CD4-positive, alpha-beta T cell treated with Interferon gamma for 1 hour (primary cell): ENCODE measurements around the gene GPR135.
"Not testable (repeated sequence)": the region's sequence is repeated elsewhere in the genome, so short reads cannot be mapped to it uniquely, and the experiment has no call there.

Source experiments
- DNase-seq: peaks from one replicate; pipeline ENCODE4 v3.0.0-alpha.2; 2020

GPR135 gene

GRCh38 chr14:59474172-59474571, 9.0 kb upstream of the GPR135 start:
- DNase-seq, result no peak

- peak; percentile 42 for DNase-seq
Measured at GRCh38 chr14:59464486-59465315, 479 bp downstream of the GPR135 start.

GRCh38 chr14:59463787-59464485, 1.2 kb downstream of the GPR135 start:
- no peak for DNase-seq

GRCh38 chr14:59461891-59462290, 3.3 kb downstream of the GPR135 start:
- DNase-seq, result no peak

- no peak for DNase-seq
Measured at GRCh38 chr14:59460378-59460777, 4.8 kb downstream of the GPR135 start.

GRCh38 chr14:59458486-59458885, 6.7 kb downstream of the GPR135 start:
- DNase-seq, result no peak

GRCh38 chr14:59455411-59455810, 9.8 kb downstream of the GPR135 start:
- DNase-seq, result no peak

- no peak for DNase-seq
Measured at GRCh38 chr14:59454139-59454538, 11.0 kb downstream of the GPR135 start.

- no peak for DNase-seq
Measured at GRCh38 chr14:59451849-59452248, 13.3 kb downstream of the GPR135 start.

GRCh38 chr14:59450716-59451115, 14.5 kb downstream of the GPR135 start:
- DNase-seq, result no peak

GRCh38 chr14:59448673-59449072, 16.5 kb downstream of the GPR135 start:
- not testable (repeated sequence) for DNase-seq

- DNase-seq, result no peak
Measured at GRCh38 chr14:59439256-59439965, 25.8 kb downstream of the GPR135 start.

GRCh38 chr14:59438195-59438647, 27.0 kb downstream of the GPR135 start:
- no peak for DNase-seq

- DNase-seq, result no peak
Measured at GRCh38 chr14:59435987-59436386, 29.2 kb downstream of the GPR135 start.

- DNase-seq, result no peak
Measured at GRCh38 chr14:59435101-59435500, 30.1 kb downstream of the GPR135 start.

GRCh38 chr14:59429790-59430189, 35.4 kb downstream of the GPR135 start:
- no peak for DNase-seq

GRCh38 chr14:59428581-59429012, 36.6 kb downstream of the GPR135 start:
- no peak for DNase-seq

GRCh38 chr14:59427653-59428580, 37.3 kb downstream of the GPR135 start:
- no peak for DNase-seq

GRCh38 chr14:59425322-59425935, 39.8 kb downstream of the GPR135 start:
- no peak for DNase-seq

GRCh38 chr14:59424341-59425071, 40.7 kb downstream of the GPR135 start:
- no peak for DNase-seq
